ENCODE results near the gene LUZP1. TPM values are rescaled to one million over a fixed set of nuclear protein-coding genes. Genes with fewer than 3 reads are reported as not detected.

Gene LUZP1
- total and polyA plus RNA-seq, 9 donors, result 9.8 to 19.7 (median 13.5) TPM

DNA sequence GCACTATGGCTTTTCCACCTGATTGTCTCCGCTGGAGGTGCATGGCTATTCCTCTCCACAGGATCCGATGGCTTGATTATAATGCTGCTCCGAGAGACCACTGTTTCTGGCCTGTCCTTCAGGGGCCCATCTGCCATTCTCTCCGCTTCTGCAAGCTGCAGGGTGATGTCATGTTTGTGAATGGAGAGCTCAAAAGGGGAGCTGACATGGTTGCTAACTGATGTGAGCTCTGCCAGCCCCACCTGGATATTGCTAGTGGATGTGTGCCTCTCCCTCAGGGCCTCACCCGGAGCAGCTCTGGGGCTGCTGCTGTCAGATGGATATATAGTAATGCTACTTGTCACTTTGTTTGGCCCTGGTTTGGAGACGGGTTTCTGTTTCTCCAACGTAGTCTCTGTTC, 77.1 kb downstream of the LUZP1 start:
- no peak for DNase-seq
- peaks cover 68% of the 10 kb centered on the region for H3K36me3 ChIP-seq (ENCODE audit: control insufficient read depth, insufficient read depth, low read length)
- WGBS (ENCODE audit: insufficient coverage), result 76% methylated on average over 4 of the region's 7 CpGs

DNA sequence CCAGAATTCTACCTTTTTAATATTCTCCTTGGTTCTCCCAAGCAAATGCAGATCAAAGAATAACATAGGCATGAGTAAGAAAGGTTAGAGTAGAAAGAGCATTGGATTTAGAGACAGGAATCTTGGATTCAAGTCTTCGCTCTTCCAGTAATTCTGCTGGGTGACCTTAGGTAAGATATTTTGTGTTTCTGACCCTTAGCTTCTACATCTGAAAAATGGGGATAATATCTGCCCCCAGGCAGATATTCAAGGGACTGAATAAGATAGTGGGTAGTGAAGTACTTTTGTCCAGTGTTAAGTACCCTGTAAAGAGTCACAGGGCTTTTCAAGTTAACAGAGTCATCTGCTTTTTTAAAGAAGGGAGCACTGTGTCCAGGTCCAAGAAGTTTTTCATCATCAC, 78.6 kb downstream of the LUZP1 start:
- Histone ChIP-seq H3K4me3 (ENCODE audit: low read length) (no peak overlapping the region), H3K27ac (ENCODE audit: low read length) (no peak overlapping the region), H3K9me3 (replicated peaks; ENCODE audit: control insufficient read depth, low read depth, low read length) (no peaks in the 10 kb centered on the region), H3K4me1 (ENCODE audit: control insufficient read depth, insufficient read depth, low read length) (peaks cover 3% of the 10 kb centered on the region), H3K27me3 (ENCODE audit: control insufficient read depth, insufficient read depth, low read length) (no peaks in the 10 kb centered on the region), H3K36me3 (ENCODE audit: control insufficient read depth, insufficient read depth, low read length) (peaks cover 81% of the 10 kb centered on the region)
- no CpG with 5 or more reads among the region's 1 CpG for WGBS (ENCODE audit: insufficient coverage)
- no peak for DNase-seq

More for the DNA sequence above, 77.1 kb downstream of the LUZP1 start:
- Histone ChIP-seq H3K9me3 (replicated peaks; ENCODE audit: control insufficient read depth, low read depth, low read length) (no peaks in the 10 kb centered on the region), H3K27me3 (ENCODE audit: control insufficient read depth, insufficient read depth, low read length) (no peaks in the 10 kb centered on the region), H3K4me1 (ENCODE audit: control insufficient read depth, insufficient read depth, low read length) (peaks cover 1% of the 10 kb centered on the region), H3K27ac (ENCODE audit: low read length) (no peak overlapping the region), H3K4me3 (ENCODE audit: low read length) (no peak overlapping the region)

DNA sequence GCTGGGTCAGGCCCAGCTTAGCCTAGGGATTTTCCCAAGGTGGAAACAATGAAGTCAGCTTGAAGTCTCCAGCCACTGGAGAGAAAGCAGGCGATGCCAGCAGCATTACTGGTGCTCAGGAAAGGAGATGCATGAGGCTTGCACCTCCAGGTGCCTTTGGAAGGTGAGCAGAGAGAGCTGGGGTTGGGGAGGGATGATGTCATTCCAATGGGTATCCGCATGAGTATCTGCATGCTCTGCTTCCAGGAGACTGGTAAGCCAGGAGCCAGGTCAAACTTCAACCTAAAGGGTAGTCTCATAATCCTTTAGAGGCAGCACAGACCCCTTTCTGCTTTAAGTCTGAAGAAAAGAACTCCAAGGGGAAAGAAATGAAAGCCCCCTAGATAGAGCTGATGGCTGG, 80.6 kb downstream of the LUZP1 start:
- Histone ChIP-seq H3K36me3 (ENCODE audit: control insufficient read depth, insufficient read depth, low read length) (peaks cover 91% of the 10 kb centered on the region), H3K4me3 (ENCODE audit: low read length) (no peak overlapping the region), H3K9me3 (replicated peaks; ENCODE audit: control insufficient read depth, low read depth, low read length) (no peaks in the 10 kb centered on the region), H3K27ac (ENCODE audit: low read length) (no peak overlapping the region), H3K4me1 (ENCODE audit: control insufficient read depth, insufficient read depth, low read length) (peaks cover 3% of the 10 kb centered on the region), H3K27me3 (ENCODE audit: control insufficient read depth, insufficient read depth, low read length) (no peaks in the 10 kb centered on the region)
- 97% methylated on average over 2 of the region's 2 CpGs for WGBS (ENCODE audit: insufficient coverage)
- no peak for DNase-seq

DNA sequence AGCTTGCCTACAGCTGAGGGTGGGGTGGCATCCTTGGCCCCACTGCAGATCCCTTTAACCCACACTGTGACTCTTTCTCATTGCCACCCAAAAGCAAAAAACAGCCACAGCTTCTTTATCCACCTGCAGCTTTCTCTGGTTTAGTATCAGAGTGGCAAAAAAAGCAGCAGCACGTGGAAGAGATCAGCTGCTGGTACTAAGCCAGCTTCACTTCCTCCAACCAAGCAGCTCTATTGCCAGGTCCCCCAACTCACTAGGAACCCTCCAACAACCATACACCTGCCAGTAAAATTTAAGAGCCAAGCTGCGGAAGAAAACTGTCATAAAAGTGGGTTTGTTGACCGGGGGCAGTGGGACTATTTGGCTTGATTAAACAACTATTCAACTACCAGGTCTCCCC, 83.0 kb downstream of the LUZP1 start:
- Histone ChIP-seq H3K27me3 (ENCODE audit: control insufficient read depth, insufficient read depth, low read length) (no peaks in the 10 kb centered on the region), H3K4me1 (ENCODE audit: control insufficient read depth, insufficient read depth, low read length) (peaks cover 3% of the 10 kb centered on the region), H3K4me3 (ENCODE audit: low read length) (no peak overlapping the region), H3K9me3 (replicated peaks; ENCODE audit: control insufficient read depth, low read depth, low read length) (no peaks in the 10 kb centered on the region), H3K27ac (ENCODE audit: low read length) (no peak overlapping the region), H3K36me3 (ENCODE audit: control insufficient read depth, insufficient read depth, low read length) (peaks cover 90% of the 10 kb centered on the region)
- WGBS (ENCODE audit: insufficient coverage), result no CpG with 5 or more reads among the region's 3 CpGs
- DNase-seq, result no peak

DNA sequence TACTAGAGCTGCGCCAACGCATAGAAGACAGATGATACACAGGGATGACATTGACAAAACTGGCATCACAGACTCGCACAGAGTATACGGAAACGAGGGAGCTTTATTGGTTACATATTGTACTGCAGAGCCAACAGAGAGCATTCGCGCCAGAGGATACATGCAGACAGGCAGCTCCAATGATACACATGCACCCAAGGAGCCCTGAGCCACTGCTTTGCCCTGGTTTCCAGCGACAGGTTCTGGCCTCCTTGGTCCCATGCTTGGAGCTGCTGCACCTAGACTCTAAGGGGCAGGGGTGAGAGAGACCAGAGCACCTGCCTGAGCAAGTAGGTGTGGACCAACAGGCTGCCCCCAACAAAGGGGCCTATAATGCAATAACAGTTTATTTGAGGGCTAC, 83.8 kb downstream of the LUZP1 start:
- Histone ChIP-seq H3K4me1 (ENCODE audit: control insufficient read depth, insufficient read depth, low read length) (peaks cover 3% of the 10 kb centered on the region), H3K36me3 (ENCODE audit: control insufficient read depth, insufficient read depth, low read length) (peaks cover 93% of the 10 kb centered on the region), H3K4me3 (ENCODE audit: low read length) (no peak overlapping the region), H3K27me3 (ENCODE audit: control insufficient read depth, insufficient read depth, low read length) (no peaks in the 10 kb centered on the region), H3K27ac (ENCODE audit: low read length) (no peak overlapping the region), H3K9me3 (replicated peaks; ENCODE audit: control insufficient read depth, low read depth, low read length) (no peaks in the 10 kb centered on the region)
- DNase-seq, result no peak
- 94% methylated on average over 8 of the region's 8 CpGs for WGBS (ENCODE audit: insufficient coverage)

DNA sequence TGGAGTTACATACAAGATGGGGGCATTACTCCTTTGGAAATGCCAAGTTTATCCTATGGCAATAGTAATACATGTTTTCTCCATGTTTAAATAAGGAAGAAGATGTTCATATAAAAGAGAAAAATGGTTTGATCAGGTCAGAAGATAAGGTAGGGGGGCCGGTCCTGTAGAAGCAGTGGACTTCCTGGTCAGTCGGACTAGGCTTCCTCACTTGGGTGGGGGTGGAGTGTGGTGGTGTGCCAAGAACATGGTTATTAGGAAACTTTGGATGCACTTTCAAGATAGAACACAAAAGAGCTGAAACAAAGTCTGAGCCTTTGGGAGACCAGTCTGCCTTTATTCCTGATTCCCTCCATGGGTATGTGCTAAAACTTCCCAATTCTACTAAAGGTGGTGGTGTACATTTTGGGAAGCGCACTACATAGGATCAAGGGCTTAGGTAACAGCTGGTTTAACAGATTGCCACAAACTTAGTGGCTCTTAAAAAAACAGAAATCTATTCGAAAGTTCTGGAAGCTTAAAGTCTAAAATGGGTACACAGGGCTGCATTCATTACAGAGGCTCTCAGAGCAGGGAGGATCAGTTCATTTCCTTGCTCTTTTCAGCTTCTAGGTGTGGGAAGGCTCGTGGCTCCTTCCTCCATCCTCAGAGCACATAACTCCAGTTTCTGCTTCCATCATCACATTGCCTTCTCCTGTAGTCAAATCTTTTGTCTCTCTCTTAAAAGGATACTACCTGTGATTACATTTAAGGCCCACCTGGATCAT, 84.8 kb downstream of the LUZP1 start:
- H3K27ac ChIP-seq (ENCODE audit: low read length), result no peak overlapping the region
- no peak overlapping the region for H3K4me3 ChIP-seq (ENCODE audit: low read length)
- H3K36me3 ChIP-seq (ENCODE audit: control insufficient read depth, insufficient read depth, low read length), result peaks cover 98% of the 10 kb centered on the region
- H3K9me3 ChIP-seq (replicated peaks; ENCODE audit: control insufficient read depth, low read depth, low read length), result no peaks in the 10 kb centered on the region
- WGBS (ENCODE audit: insufficient coverage), result 66% methylated on average over 5 of the region's 5 CpGs
- peaks cover 3% of the 10 kb centered on the region for H3K4me1 ChIP-seq (ENCODE audit: control insufficient read depth, insufficient read depth, low read length)
- DNase-seq, result no peak
- no peaks in the 10 kb centered on the region for H3K27me3 ChIP-seq (ENCODE audit: control insufficient read depth, insufficient read depth, low read length)

DNA sequence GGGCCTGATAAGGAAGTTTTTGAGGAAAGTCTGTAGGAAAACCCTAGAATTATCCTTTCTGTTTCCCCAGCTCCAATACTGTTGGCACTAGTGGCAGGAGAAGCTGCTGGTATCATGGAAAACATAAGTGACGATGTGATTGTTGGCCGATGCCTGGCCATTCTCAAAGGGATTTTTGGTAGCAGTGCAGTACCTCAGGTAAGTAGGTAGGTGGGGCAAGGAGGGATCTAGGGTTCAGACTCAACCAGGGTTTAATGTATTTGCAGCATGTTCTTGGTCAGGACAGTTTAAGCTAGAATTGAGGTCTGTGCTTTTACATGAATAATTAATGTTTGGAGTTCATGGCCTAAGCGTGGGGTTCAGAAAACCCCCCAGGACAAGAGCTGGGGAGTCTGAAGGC, 87.3 kb downstream of the LUZP1 start:
- H3K36me3 ChIP-seq (ENCODE audit: control insufficient read depth, insufficient read depth, low read length), result peaks cover 94% of the 10 kb centered on the region
- no peak overlapping the region for H3K27ac ChIP-seq (ENCODE audit: low read length)
- WGBS (ENCODE audit: insufficient coverage), result 77% methylated on average over 2 of the region's 3 CpGs
- H3K27me3 ChIP-seq (ENCODE audit: control insufficient read depth, insufficient read depth, low read length), result no peaks in the 10 kb centered on the region
- H3K9me3 ChIP-seq (replicated peaks; ENCODE audit: control insufficient read depth, low read depth, low read length), result no peaks in the 10 kb centered on the region
- no peak overlapping the region for H3K4me3 ChIP-seq (ENCODE audit: low read length)
- H3K4me1 ChIP-seq (ENCODE audit: control insufficient read depth, insufficient read depth, low read length), result no peaks in the 10 kb centered on the region
- no peak for DNase-seq

DNA sequence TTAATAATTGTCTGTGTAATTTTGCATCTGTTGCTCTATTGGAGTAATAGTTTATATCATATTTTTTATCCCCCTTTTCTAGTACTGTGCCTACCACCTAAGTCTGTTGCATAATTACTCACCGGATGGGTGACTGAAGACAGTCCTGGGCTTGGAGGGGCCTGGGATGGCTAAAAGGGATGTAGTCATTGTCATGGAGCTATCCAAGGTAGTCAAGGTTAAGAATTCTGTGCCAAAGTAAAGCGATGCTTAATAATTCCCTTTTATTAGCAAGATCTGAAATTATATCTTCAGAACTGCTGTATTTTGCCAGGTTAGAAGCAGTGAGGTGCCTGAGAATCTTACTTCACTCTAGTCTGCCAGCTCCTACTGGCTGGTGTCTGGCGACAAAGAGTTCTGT, 87.8 kb downstream of the LUZP1 start:
- H3K27ac ChIP-seq (ENCODE audit: low read length), result no peak overlapping the region
- no peak for DNase-seq
- 67% methylated on average over 1 of the region's 3 CpGs for WGBS (ENCODE audit: insufficient coverage)
- H3K4me1 ChIP-seq (ENCODE audit: control insufficient read depth, insufficient read depth, low read length), result no peaks in the 10 kb centered on the region
- H3K27me3 ChIP-seq (ENCODE audit: control insufficient read depth, insufficient read depth, low read length), result no peaks in the 10 kb centered on the region
- peaks cover 89% of the 10 kb centered on the region for H3K36me3 ChIP-seq (ENCODE audit: control insufficient read depth, insufficient read depth, low read length)
- no peaks in the 10 kb centered on the region for H3K9me3 ChIP-seq (replicated peaks; ENCODE audit: control insufficient read depth, low read depth, low read length)
- H3K4me3 ChIP-seq (ENCODE audit: low read length), result no peak overlapping the region

DNA sequence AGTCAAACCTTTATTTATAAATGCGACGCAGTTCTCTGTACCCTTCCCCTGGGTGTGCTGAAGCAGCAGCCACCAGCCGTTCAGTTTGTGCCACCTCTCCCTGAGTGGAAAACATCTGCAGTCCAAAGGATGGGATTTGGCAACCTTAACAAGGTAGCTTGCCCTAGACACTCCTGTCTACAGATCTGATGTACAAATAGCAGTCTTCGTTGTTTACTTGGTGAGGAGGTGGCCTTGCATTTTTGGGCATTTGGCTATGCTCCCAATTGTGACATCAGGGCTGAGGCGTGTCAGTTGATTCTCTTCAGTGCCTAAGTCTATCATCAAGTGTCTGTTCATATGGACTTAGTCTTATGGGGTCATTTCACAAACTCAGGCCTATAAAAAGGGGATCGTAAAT, 89.6 kb downstream of the LUZP1 start:
- DNase-seq, result no peak
- peaks cover 70% of the 10 kb centered on the region for H3K36me3 ChIP-seq (ENCODE audit: control insufficient read depth, insufficient read depth, low read length)
- no peak overlapping the region for H3K27ac ChIP-seq (ENCODE audit: low read length)
- H3K9me3 ChIP-seq (replicated peaks; ENCODE audit: control insufficient read depth, low read depth, low read length), result no peaks in the 10 kb centered on the region
- H3K4me3 ChIP-seq (ENCODE audit: low read length), result no peak overlapping the region
- WGBS (ENCODE audit: insufficient coverage), result 82% methylated on average over 5 of the region's 6 CpGs
- H3K4me1 ChIP-seq (ENCODE audit: control insufficient read depth, insufficient read depth, low read length), result no peaks in the 10 kb centered on the region
- no peaks in the 10 kb centered on the region for H3K27me3 ChIP-seq (ENCODE audit: control insufficient read depth, insufficient read depth, low read length)

DNA sequence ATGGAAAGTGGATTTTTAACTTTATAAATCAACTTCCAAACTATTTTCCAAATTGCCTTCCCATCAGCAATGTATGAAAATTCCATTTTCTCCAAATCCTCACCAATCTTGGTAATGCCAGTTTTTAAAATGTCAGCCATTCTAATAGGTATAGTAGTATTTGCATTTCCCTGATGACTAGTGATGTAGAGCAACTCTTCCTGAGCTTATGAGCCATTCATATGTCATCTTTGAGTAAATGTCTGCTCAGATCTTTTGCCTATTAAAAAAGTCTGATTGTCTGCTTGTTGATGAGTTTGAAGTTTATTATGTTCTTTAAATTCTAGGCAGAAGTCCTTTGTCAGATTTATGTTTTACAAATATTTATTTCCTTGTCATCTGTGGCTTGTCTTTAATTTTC, 94.6 kb downstream of the LUZP1 start:
- no peak for DNase-seq
- Histone ChIP-seq H3K36me3 (ENCODE audit: control insufficient read depth, insufficient read depth, low read length) (peaks cover 60% of the 10 kb centered on the region), H3K9me3 (replicated peaks; ENCODE audit: control insufficient read depth, low read depth, low read length) (no peaks in the 10 kb centered on the region)

DNA sequence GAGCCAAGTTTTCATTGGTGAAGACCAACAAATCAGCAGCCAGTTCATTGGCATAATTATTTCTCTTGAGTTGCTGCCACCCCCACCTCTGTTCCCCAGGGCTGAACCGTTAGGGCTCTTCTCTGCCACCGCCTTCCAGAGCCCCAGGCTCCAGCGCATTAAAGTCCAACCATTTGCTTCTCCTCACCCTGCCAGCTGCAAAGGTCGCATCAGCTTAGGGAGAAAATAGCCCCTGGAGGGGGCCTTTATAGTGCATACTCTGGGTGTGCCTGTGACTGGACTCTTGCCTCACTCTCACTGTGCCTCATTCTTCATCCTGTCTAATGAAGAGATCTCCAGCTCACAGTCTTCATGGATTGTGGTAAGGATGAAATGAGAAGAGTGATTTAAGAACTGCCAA, 99.0 kb downstream of the LUZP1 start:
- no CpG with 5 or more reads among the region's 4 CpGs for WGBS (ENCODE audit: insufficient coverage)
- DNase-seq, result no peak
- Histone ChIP-seq H3K27me3 (ENCODE audit: control insufficient read depth, insufficient read depth, low read length) (no peaks in the 10 kb centered on the region), H3K36me3 (ENCODE audit: control insufficient read depth, insufficient read depth, low read length) (peaks cover 57% of the 10 kb centered on the region), H3K27ac (ENCODE audit: low read length) (no peak overlapping the region), H3K4me3 (ENCODE audit: low read length) (no peak overlapping the region), H3K9me3 (replicated peaks; ENCODE audit: control insufficient read depth, low read depth, low read length) (no peaks in the 10 kb centered on the region), H3K4me1 (ENCODE audit: control insufficient read depth, insufficient read depth, low read length) (no peaks in the 10 kb centered on the region)

More for the DNA sequence above, 94.6 kb downstream of the LUZP1 start:
- H3K27me3 ChIP-seq (ENCODE audit: control insufficient read depth, insufficient read depth, low read length), result no peaks in the 10 kb centered on the region
- no peak overlapping the region for H3K4me3 ChIP-seq (ENCODE audit: low read length)
- no peaks in the 10 kb centered on the region for H3K4me1 ChIP-seq (ENCODE audit: control insufficient read depth, insufficient read depth, low read length)
- no peak overlapping the region for H3K27ac ChIP-seq (ENCODE audit: low read length)
